Upper lobe of left lung (tissue), 4 donors: ENCODE results near the gene RSF1.

Experiments used
- EP300 ChIP-seq, 4 donors: sonication (generic); formaldehyde crosslinking; IDR thresholded peaks; one replicate each; pipeline ENCODE4 v1.5.1; 2017; ENCODE audit warnings: antibody characterized with exemption in 4 of 4, control low read depth in 2 of 4
- POLR2A ChIP-seq, 4 donors: fragments of 450-650 bp; IDR thresholded peaks; one replicate each; pipeline ENCODE4 v1.5.1; 2016 to 2017; ENCODE audit warnings: antibody characterized with exemption in 4 of 4, mild to moderate bottlenecking in 2 of 4
- POLR2AphosphoS5 ChIP-seq, 2 donors: sonication (generic); formaldehyde crosslinking; IDR thresholded peaks; one replicate each; pipeline ENCODE4 v1.5.1; 2017; ENCODE audit warnings: antibody characterized with exemption in 2 of 2
- TF ChIP-seq, protein P1 (sequence below), 6 experiments: fragments of 450-650 bp in 4 of 6; fragments of 200-600 bp in 2 of 6; sonication (generic) in 2 of 6; IDR thresholded peaks; one replicate each; pipeline ENCODE4 v1.5.1; 2016 to 2019; ENCODE audit warnings: antibody characterized with exemption in 6 of 6

DNA sequence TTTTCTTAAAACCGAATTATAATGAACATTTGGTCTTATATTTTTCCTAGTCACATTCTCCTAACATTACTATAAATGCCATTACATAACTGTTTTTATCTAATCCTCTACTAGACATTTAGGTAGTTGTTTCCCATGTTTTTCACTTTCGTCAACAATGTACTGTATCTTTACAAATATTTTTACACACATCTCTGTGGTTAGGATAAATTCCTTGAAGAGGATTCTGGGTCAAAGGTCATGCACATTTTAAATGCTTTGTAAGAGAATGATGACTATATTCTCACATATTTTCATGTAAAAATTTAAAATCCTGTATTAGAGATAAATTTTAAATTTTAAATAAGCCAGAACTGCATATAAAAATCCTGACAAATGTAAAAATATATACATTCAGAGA lies 121.6 kb downstream of the RSF1 start:
- no peak for TF ChIP-seq POLR2AphosphoS5 (IDR thresholded peaks at IDR 0.05)
- TF ChIP-seq, protein P1, sequence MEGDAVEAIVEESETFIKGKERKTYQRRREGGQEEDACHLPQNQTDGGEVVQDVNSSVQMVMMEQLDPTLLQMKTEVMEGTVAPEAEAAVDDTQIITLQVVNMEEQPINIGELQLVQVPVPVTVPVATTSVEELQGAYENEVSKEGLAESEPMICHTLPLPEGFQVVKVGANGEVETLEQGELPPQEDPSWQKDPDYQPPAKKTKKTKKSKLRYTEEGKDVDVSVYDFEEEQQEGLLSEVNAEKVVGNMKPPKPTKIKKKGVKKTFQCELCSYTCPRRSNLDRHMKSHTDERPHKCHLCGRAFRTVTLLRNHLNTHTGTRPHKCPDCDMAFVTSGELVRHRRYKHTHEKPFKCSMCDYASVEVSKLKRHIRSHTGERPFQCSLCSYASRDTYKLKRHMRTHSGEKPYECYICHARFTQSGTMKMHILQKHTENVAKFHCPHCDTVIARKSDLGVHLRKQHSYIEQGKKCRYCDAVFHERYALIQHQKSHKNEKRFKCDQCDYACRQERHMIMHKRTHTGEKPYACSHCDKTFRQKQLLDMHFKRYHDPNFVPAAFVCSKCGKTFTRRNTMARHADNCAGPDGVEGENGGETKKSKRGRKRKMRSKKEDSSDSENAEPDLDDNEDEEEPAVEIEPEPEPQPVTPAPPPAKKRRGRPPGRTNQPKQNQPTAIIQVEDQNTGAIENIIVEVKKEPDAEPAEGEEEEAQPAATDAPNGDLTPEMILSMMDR (IDR thresholded peaks at IDR 0.05), result no peak
- TF ChIP-seq POLR2A (IDR thresholded peaks at IDR 0.05), result no peak
- no peak for TF ChIP-seq EP300 (IDR thresholded peaks at IDR 0.05)
